Skeletal muscle tissue (tissue), 2 donors: ENCODE measurements around the gene CIDEA. TPM values are rescaled to one million over a fixed set of nuclear protein-coding genes. Genes with fewer than 3 reads are reported as not detected.

Experiments
- small RNA-seq: library from RNA; depleted of rRNA; stranded (forward); fragments of <200 nt; gene quantifications from one replicate; pipeline ENCODE3, GENCODE V24; 2014
- total RNA-seq: library from RNA; depleted of rRNA; stranded (reverse); fragments of >200 nt; gene quantifications from one replicate; pipeline ENCODE4 v1.2.3, GENCODE V29; 2014

The CIDEA gene
- total RNA-seq, 1 donor from 2014 or later: 2.1 TPM

Small RNA genes within 50 kb of the gene (small RNA-seq; reads per million reads assigned to genes)
- gene RNU6-170P: not detected

Other genes starting within 250 kb of the CIDEA start
- not detected for gene ANKRD62, start 160.5 kb upstream of the CIDEA start, total RNA-seq
- 499 TPM for gene TUBB6, start 53.9 kb downstream of the CIDEA start, total RNA-seq
- gene AFG3L2, start 122.9 kb downstream of the CIDEA start, total RNA-seq: 60.5 TPM
- gene PRELID3A, start 153.6 kb downstream of the CIDEA start, total RNA-seq: 1.0 TPM